Progenitor cell of endocrine pancreas (in vitro differentiated cells): ENCODE results near the gene EDDM13. TPM values are rescaled to one million over a fixed set of nuclear protein-coding genes. Genes with fewer than 3 reads are reported as not detected.
"Not testable (repeated sequence)": the region's sequence is repeated elsewhere in the genome, so short reads cannot be mapped to it uniquely, and the experiment has no call there.

Experiments
- DNase-seq: peaks from one replicate; pipeline ENCODE4 v3.0.0; 2021; ENCODE audit warnings: low spot score; ENCODE audit not compliant: unreplicated experiment
- H3K27ac Mint-ChIP-seq: 2 replicates; pipeline ENCODE4 v1.8.0; 2021; ENCODE audit warnings: mild to moderate bottlenecking, moderate library complexity, mixed read lengths
- H3K27me3 Mint-ChIP-seq: 2 replicates; pipeline ENCODE4 v1.8.0; 2021; ENCODE audit warnings: mixed read lengths
- H3K36me3 Mint-ChIP-seq: 2 replicates; pipeline ENCODE4 v1.8.0; 2022; ENCODE audit warnings: mixed read lengths; ENCODE audit not compliant: insufficient read depth
- H3K4me1 Mint-ChIP-seq: 2 replicates; pipeline ENCODE4 v1.8.0; 2021; ENCODE audit warnings: low read depth, mixed read lengths
- H3K4me3 Mint-ChIP-seq: 2 replicates; pipeline ENCODE4 v1.8.0; 2021; ENCODE audit warnings: low read depth, mild to moderate bottlenecking, moderate library complexity, mixed read lengths
- H3K9me3 Mint-ChIP-seq: 2 replicates; pipeline ENCODE4 v1.8.0; 2021; ENCODE audit warnings: low read depth, mixed read lengths
- CTCF ChIP-seq: fragments of 200-600 bp; sonication (generic); IDR thresholded peaks from one replicate; pipeline ENCODE4 v1.5.0; 2021; ENCODE audit warnings: antibody characterized with exemption, mild to moderate bottlenecking; ENCODE audit not compliant: unreplicated experiment
- total RNA-seq: library from RNA; stranded (reverse); gene quantifications from 2 replicates; pipeline ENCODE4 v1.2.1, GENCODE V29; 2021

EDDM13 gene
- total RNA-seq, 1 donor from 2014 or later = not detected

DNA sequence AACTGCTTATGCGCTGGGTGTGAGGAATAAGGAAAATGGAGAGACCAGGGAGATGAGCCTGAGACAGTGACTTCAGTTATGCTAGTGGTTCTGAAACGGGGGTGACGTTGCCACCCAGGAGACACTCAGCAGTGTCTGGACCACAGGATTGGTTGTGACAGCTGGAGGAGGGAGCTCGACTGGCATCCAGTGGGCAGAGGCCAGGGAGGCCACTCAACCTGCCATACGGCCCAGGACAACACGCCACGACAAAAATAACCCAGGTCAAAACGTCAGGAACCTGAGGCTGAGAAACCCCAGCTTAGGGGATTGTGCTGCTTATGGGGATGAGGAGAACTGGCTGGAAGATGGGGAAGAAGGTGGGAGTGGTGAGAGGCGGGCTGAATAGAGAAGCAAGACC, 31.7 kb downstream of the EDDM13 start:
- Mint-ChIP-seq H3K4me1 (no peaks in the 10 kb centered on the region), H3K36me3 (peaks cover 20% of the 10 kb centered on the region), H3K27ac (peak overlapping the region; percentile 50), H3K4me3 (no peak overlapping the region), H3K27me3 (no peaks in the 10 kb centered on the region), H3K9me3 (no peaks in the 10 kb centered on the region)
- DNase-seq = no peak
- TF ChIP-seq CTCF = no peak

DNA sequence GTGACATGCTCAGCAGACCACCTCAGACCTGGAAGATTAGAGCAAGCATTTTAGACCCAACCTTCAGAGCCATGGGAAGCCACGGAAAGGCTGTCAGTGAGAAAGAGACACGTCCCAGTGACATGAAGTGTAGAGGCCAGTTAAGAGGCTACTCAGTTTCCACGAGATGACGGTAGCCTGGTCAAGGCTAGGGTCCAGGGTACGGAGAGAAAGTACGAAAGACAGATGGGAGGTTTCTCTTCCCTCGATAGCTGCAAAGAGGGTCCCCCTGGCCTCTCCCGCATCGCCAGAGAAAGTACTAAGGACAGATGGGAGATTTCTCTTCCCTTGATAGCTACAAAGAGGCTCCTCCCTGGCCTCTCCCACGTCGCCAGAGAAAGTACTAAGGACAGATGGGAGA, 33.5 kb downstream of the EDDM13 start:
- Mint-ChIP-seq H3K27me3 (no peaks in the 10 kb centered on the region), H3K9me3 (no peaks in the 10 kb centered on the region), H3K4me3 (no peak overlapping the region), H3K27ac (no peak overlapping the region), H3K36me3 (peaks cover 19% of the 10 kb centered on the region), H3K4me1 (no peaks in the 10 kb centered on the region)
- DNase-seq = no peak
- TF ChIP-seq CTCF = no peak

DNA sequence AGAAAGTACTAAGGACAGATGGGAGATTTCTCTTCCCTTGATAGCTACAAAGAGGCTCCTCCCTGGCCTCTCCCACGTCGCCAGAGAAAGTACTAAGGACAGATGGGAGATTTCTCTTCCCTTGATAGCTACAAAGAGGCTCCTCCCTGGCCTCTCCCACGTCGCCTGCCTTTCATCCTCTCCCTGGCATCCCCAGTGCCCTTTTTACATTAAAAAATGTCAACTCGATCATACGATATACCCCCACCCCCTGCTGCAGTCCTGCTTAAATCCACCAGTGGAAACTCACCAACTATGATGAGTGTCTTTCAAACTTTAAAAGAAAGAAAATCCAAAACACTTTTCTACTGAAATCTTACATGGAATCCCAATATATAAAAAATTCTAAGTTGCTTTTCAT, 34.5 kb downstream of the EDDM13 start:
- not testable (repeated sequence) for H3K4me1 Mint-ChIP-seq, H3K27me3 Mint-ChIP-seq, H3K9me3 Mint-ChIP-seq, H3K27ac Mint-ChIP-seq, H3K4me3 Mint-ChIP-seq, DNase-seq
- H3K36me3 Mint-ChIP-seq = peaks cover 21% of the 10 kb centered on the region

DNA sequence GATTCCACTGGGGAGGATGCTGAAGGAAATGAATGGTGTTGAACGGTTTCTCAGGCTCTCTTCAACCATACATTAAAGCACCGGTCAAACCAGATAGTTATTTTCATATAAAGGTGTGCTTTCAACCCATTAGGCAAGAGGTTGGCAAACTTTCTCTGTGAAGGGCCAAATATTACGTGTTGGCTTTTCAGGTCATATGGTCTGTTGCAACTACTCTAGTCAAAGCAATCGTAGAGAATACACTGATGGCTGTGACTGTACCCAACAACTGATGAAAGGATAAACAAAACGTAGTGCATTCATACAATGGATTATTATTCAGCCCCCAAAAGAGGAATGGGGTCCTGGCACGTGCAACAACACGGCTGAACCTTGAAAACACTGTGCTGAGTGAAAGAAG, 36.2 kb downstream of the EDDM13 start:
- Mint-ChIP-seq H3K36me3 (peaks cover 21% of the 10 kb centered on the region), H3K4me3 (no peak overlapping the region), H3K27ac (no peak overlapping the region), H3K9me3 (no peaks in the 10 kb centered on the region), H3K4me1 (peaks cover 7% of the 10 kb centered on the region), H3K27me3 (no peaks in the 10 kb centered on the region)
- TF ChIP-seq CTCF = no peak
- no peak for DNase-seq

- DNase-seq = peak; percentile 45
- H3K9me3 Mint-ChIP-seq = no peaks in the 10 kb centered on the region
- H3K36me3 Mint-ChIP-seq = peaks cover 16% of the 10 kb centered on the region
- peak; percentile 78 for TF ChIP-seq CTCF
- H3K27me3 Mint-ChIP-seq = no peaks in the 10 kb centered on the region
- peaks cover 8% of the 10 kb centered on the region for H3K4me1 Mint-ChIP-seq
- H3K4me3 Mint-ChIP-seq = no peak overlapping the region
- H3K27ac Mint-ChIP-seq = no peak overlapping the region
Observed at GRCh38 chr19:56309511-56310185, 37.1 kb downstream of the EDDM13 start.

DNA sequence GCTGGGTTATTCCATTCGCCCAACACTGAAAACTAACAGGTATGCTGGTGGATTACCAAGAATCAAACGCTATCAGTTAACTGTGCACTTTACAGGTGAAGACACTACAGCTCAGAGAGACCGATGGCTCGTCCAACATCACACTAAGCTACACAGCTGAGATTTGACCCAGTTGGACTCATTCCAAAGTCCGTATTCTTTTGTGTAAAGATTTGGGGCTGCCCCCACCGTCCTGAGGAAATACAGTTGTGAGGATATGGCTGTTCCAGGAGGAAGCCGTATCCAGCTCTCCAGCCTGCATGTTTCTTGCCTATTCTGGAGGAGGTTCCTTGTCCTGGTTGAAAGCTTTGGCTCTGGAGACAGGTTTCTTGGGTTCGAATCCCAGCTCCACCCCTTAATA, 37.9 kb downstream of the EDDM13 start:
- TF ChIP-seq CTCF = no peak
- H3K4me3 Mint-ChIP-seq = no peak overlapping the region
- no peaks in the 10 kb centered on the region for H3K27me3 Mint-ChIP-seq
- no peaks in the 10 kb centered on the region for H3K9me3 Mint-ChIP-seq
- H3K4me1 Mint-ChIP-seq = peaks cover 8% of the 10 kb centered on the region
- DNase-seq = no peak
- H3K36me3 Mint-ChIP-seq = peaks cover 16% of the 10 kb centered on the region
- no peak overlapping the region for H3K27ac Mint-ChIP-seq
